Measurements from ENCODE around the gene TRPV2. TPM values are rescaled to one million over a fixed set of nuclear protein-coding genes. Genes with fewer than 3 reads are reported as not detected.

TRPV2 gene
- total RNA-seq, 1 donor from 2014 or later, result 0.98 TPM

- Mint-ChIP-seq H3K27me3 (ENCODE audit: low read depth) (peaks cover 4% of the 10 kb centered on the region), H3K27ac (ENCODE audit: unreplicated experiment) (no peak overlapping the region)
Measured at GRCh38 chr17:16379654-16380053, 35.7 kb upstream of the TRPV2 start.

GRCh38 chr17:16380640-16381495 lies 34.5 kb upstream of the TRPV2 start, which contains the start of gene UBB:
Gene UBB, plus strand, starts transcription at chr17:16381091. Its CDS starts 817 bp downstream, at chr17:16381908.
- TF ChIP-seq CTCF (conservative IDR thresholded peaks at IDR 0.05), result no peak
- H3K9me3 Mint-ChIP-seq, result no peaks in the 10 kb centered on the region
- peaks cover 4% of the 10 kb centered on the region for H3K27me3 Mint-ChIP-seq (ENCODE audit: low read depth)
- H3K36me3 Mint-ChIP-seq (ENCODE audit: low read depth), result peaks cover 29% of the 10 kb centered on the region
- H3K4me1 Mint-ChIP-seq, result peaks cover 56% of the 10 kb centered on the region
- H3K4me3 Mint-ChIP-seq, result peak within 1 kb of the TSS; percentile 90
- H3K27ac Mint-ChIP-seq (ENCODE audit: unreplicated experiment), result peak within 1 kb of the TSS; percentile 99
- peak; percentile 86 for DNase-seq (ENCODE audit: low read depth, low spot score)

More at GRCh38 chr17:16379654-16380053, 35.7 kb upstream of the TRPV2 start:
- Mint-ChIP-seq H3K9me3 (no peaks in the 10 kb centered on the region), H3K4me1 (peaks cover 55% of the 10 kb centered on the region), H3K36me3 (ENCODE audit: low read depth) (peaks cover 29% of the 10 kb centered on the region), H3K4me3 (no peak overlapping the region)
- TF ChIP-seq CTCF (conservative IDR thresholded peaks at IDR 0.05), result no peak
- DNase-seq (ENCODE audit: low read depth, low spot score), result no peak

GRCh38 chr17:16381496-16381820 lies 33.9 kb upstream of the TRPV2 start:
- Mint-ChIP-seq H3K27me3 (ENCODE audit: low read depth) (peaks cover 4% of the 10 kb centered on the region), H3K4me3 (peak overlapping the region; percentile 90), H3K4me1 (peaks cover 56% of the 10 kb centered on the region), H3K36me3 (ENCODE audit: low read depth) (peaks cover 29% of the 10 kb centered on the region), H3K27ac (ENCODE audit: unreplicated experiment) (peak overlapping the region; percentile 99), H3K9me3 (no peaks in the 10 kb centered on the region)
- peak; percentile 18 for TF ChIP-seq CTCF (conservative IDR thresholded peaks at IDR 0.05)
- no peak for DNase-seq (ENCODE audit: low read depth, low spot score)

- peaks cover 61% of the 10 kb centered on the region for H3K4me1 Mint-ChIP-seq
- no peak overlapping the region for H3K27ac Mint-ChIP-seq (ENCODE audit: unreplicated experiment)
- H3K9me3 Mint-ChIP-seq, result no peaks in the 10 kb centered on the region
- H3K27me3 Mint-ChIP-seq (ENCODE audit: low read depth), result peaks cover 6% of the 10 kb centered on the region
- no peak for TF ChIP-seq CTCF (conservative IDR thresholded peaks at IDR 0.05)
- H3K4me3 Mint-ChIP-seq, result peak overlapping the region; percentile 90
- DNase-seq (ENCODE audit: low read depth, low spot score), result no peak
- H3K36me3 Mint-ChIP-seq (ENCODE audit: low read depth), result peaks cover 29% of the 10 kb centered on the region
Measured at GRCh38 chr17:16383216-16383615, 32.2 kb upstream of the TRPV2 start.

GRCh38 chr17:16383772-16384287 lies 31.5 kb upstream of the TRPV2 start:
- H3K4me3 Mint-ChIP-seq, result peak overlapping the region; percentile 90
- H3K4me1 Mint-ChIP-seq, result peaks cover 55% of the 10 kb centered on the region
- no peak for DNase-seq (ENCODE audit: low read depth, low spot score)
- peaks cover 29% of the 10 kb centered on the region for H3K36me3 Mint-ChIP-seq (ENCODE audit: low read depth)
- no peak for TF ChIP-seq CTCF (conservative IDR thresholded peaks at IDR 0.05)
- H3K27me3 Mint-ChIP-seq (ENCODE audit: low read depth), result peaks cover 6% of the 10 kb centered on the region
- H3K9me3 Mint-ChIP-seq, result no peaks in the 10 kb centered on the region
- H3K27ac Mint-ChIP-seq (ENCODE audit: unreplicated experiment), result no peak overlapping the region

All from neural crest cell (in vitro differentiated cells).